ENCODE measurements around the gene ADNP. TPM values are rescaled to one million over a fixed set of nuclear protein-coding genes. Genes with fewer than 3 reads are reported as not detected.

Gene ADNP
- total RNA-seq, 1 experiment from 2014 or later: 106 TPM

- TF ChIP-seq ZNF425 (CRISPR knock-in tag; conservative IDR thresholded peaks at IDR 0.05): no peak
- no peak for TF ChIP-seq PRDM15 (CRISPR knock-in tag; IDR thresholded peaks at IDR 0.05)
- TF ChIP-seq IRF1 (CRISPR knock-in tag; IDR thresholded peaks at IDR 0.05): no peak
- TF ChIP-seq CDX4 (CRISPR knock-in tag; IDR thresholded peaks at IDR 0.05; ENCODE audit: borderline replicate concordance): no peak
- TF ChIP-seq AFF4 (CRISPR knock-in tag; IDR thresholded peaks at IDR 0.05; ENCODE audit: borderline replicate concordance): no peak
- no peak for TF ChIP-seq MYBL2 (CRISPR knock-in tag; IDR thresholded peaks at IDR 0.05)
These were observed 53.9 kb downstream of the ADNP start (continued) for GRCh38 chr20:50877232-50877743.

- ChIA-PET POLR2A (interaction anchor here (0.6 kb wide), 1 partner anchor 118 kb away, joined by 3 read pairs; no protein-coding TSS in a partner anchor), CTCF (no interaction called here)
- no peak for ATAC-seq
- H3K9me3 Mint-ChIP-seq: no peaks in the 10 kb centered on the region
- H3K27me3 Mint-ChIP-seq (ENCODE audit: low read depth): no peaks in the 10 kb centered on the region
- H3K27ac Mint-ChIP-seq: 0 out of 2 replicates have a peak overlapping the region, but pooled peaks have one; percentile 57
- no peak for DNase-seq (ENCODE audit: low spot score)
- peaks cover 15% of the 10 kb centered on the region for H3K36me3 Mint-ChIP-seq
- H3K4me3 Mint-ChIP-seq: no peak overlapping the region
- peaks cover 21% of the 10 kb centered on the region for H3K4me1 Mint-ChIP-seq
- TF ChIP-seq ZNF532 (CRISPR knock-in tag; IDR thresholded peaks at IDR 0.05; ENCODE audit: borderline replicate concordance) (no peak), MAX (CRISPR knock-in tag; IDR thresholded peaks at IDR 0.05) (no peak), CREM (CRISPR knock-in tag; IDR thresholded peaks at IDR 0.05) (no peak), GTF2I (CRISPR knock-in tag; conservative IDR thresholded peaks at IDR 0.05) (no peak), ARID4B (CRISPR knock-in tag; IDR thresholded peaks at IDR 0.05; ENCODE audit: borderline replicate concordance) (no peak), CREB1 (CRISPR knock-in tag; IDR thresholded peaks at IDR 0.05) (no peak), SOX15 (CRISPR knock-in tag; IDR thresholded peaks at IDR 0.05) (no peak), NFYB (CRISPR knock-in tag; conservative IDR thresholded peaks at IDR 0.05; ENCODE audit: low read depth) (no peak), SP1 (CRISPR knock-in tag; conservative IDR thresholded peaks at IDR 0.05) (no peak)
These were observed 54.4 kb downstream of the ADNP start for GRCh38 chr20:50876816-50877215.
